GM19240 (cell line): ENCODE measurements around the gene DOP1A.

ENCODE experiments used
- DNase-seq: peaks from one replicate; pipeline ENCODE4 v3.0.0; 2011; ENCODE audit warnings: low spot score; ENCODE audit not compliant: insufficient read length

The DOP1A gene

GRCh38 chr6:83193747-83194566 lies 126.5 kb downstream of the DOP1A start:
- no peak for DNase-seq

GRCh38 chr6:83198486-83199172 lies 131.2 kb downstream of the DOP1A start:
- no peak for DNase-seq

- DNase-seq, result no peak
Observed at GRCh38 chr6:83199173-83199862, 131.8 kb downstream of the DOP1A start.

- DNase-seq, result no peak
Observed at GRCh38 chr6:83199863-83200225, 132.4 kb downstream of the DOP1A start.

GRCh38 chr6:83202031-83202430 lies 134.6 kb downstream of the DOP1A start:
- no peak for DNase-seq

- DNase-seq, result no peak
Observed at GRCh38 chr6:83215131-83216047, 147.9 kb downstream of the DOP1A start.

GRCh38 chr6:83216806-83217205 lies 149.3 kb downstream of the DOP1A start:
- DNase-seq, result no peak
